ENCODE results near the gene PALMD. TPM values are rescaled to one million over a fixed set of nuclear protein-coding genes. Genes with fewer than 3 reads are reported as not detected.

PALMD gene
- total and polyA plus RNA-seq, 2 experiments from 2014 or later = 14.0 to 18.5 TPM

- Histone ChIP-seq H3K36me3 (replicated peaks; ENCODE audit: insufficient read depth, low read depth) (no peaks in the 10 kb centered on the region), H3K9me3 (ENCODE audit: low read depth) (no peaks in the 10 kb centered on the region), H3K27me3 (no peaks in the 10 kb centered on the region), H4K20me1 (ENCODE audit: insufficient read depth, poor library complexity, severe bottlenecking) (no peaks in the 10 kb centered on the region), H3K9me2 (replicated peaks; ENCODE audit: insufficient read depth) (no peaks in the 10 kb centered on the region), H3K27ac (no peak overlapping the region), H3K79me2 (no peaks in the 10 kb centered on the region), H3K4me2 (no peak overlapping the region), H3K4me3 (no peak overlapping the region), H2AFZ (no peak overlapping the region), H3K4me1 (ENCODE audit: insufficient read depth) (no peaks in the 10 kb centered on the region)
- WGBS (ENCODE audit: low lambda C conversion rate, missing lambda C conversion rate) = 87% methylated on average over 2 of the region's 2 CpGs
- TF ChIP-seq EZH2 (IDR thresholded peaks at IDR 0.05; ENCODE audit: borderline replicate concordance) (no peak), EZH2phosphoT487 (IDR thresholded peaks at IDR 0.05; ENCODE audit: low read depth, severe bottlenecking, unreplicated experiment) (no peak), CTCF (IDR thresholded peaks at IDR 0.05; ENCODE audit: poor library complexity) (no peak)
- DNase-seq (ENCODE audit: low spot score) = no peak
Observed at GRCh38 chr1:99663501-99663900, 17.6 kb downstream of the PALMD start.

GRCh38 chr1:99665212-99665611 is 19.3 kb downstream of the PALMD start:
- Histone ChIP-seq H2AFZ (no peak overlapping the region), H3K4me2 (no peak overlapping the region), H3K27ac (no peak overlapping the region), H3K27me3 (no peaks in the 10 kb centered on the region), H3K79me2 (no peaks in the 10 kb centered on the region), H3K36me3 (replicated peaks; ENCODE audit: insufficient read depth, low read depth) (no peaks in the 10 kb centered on the region), H3K9me3 (ENCODE audit: low read depth) (no peaks in the 10 kb centered on the region), H3K9me2 (replicated peaks; ENCODE audit: insufficient read depth) (no peaks in the 10 kb centered on the region), H3K4me1 (ENCODE audit: insufficient read depth) (no peaks in the 10 kb centered on the region), H3K4me3 (no peak overlapping the region), H4K20me1 (ENCODE audit: insufficient read depth, poor library complexity, severe bottlenecking) (no peaks in the 10 kb centered on the region)
- no peak for DNase-seq (ENCODE audit: low spot score)
- TF ChIP-seq EZH2phosphoT487 (IDR thresholded peaks at IDR 0.05; ENCODE audit: low read depth, severe bottlenecking, unreplicated experiment) = no peak
- TF ChIP-seq EZH2 (IDR thresholded peaks at IDR 0.05; ENCODE audit: borderline replicate concordance) = no peak
- TF ChIP-seq CTCF (IDR thresholded peaks at IDR 0.05; ENCODE audit: poor library complexity) = no peak
- 74% methylated on average over 1 of the region's 1 CpG for WGBS (ENCODE audit: low lambda C conversion rate, missing lambda C conversion rate)

GRCh38 chr1:99669376-99669775 is 23.5 kb downstream of the PALMD start:
- no peaks in the 10 kb centered on the region for H3K9me2 ChIP-seq (replicated peaks; ENCODE audit: insufficient read depth)
- DNase-seq (ENCODE audit: low spot score) = no peak
- no peaks in the 10 kb centered on the region for H3K27me3 ChIP-seq
- no peaks in the 10 kb centered on the region for H3K79me2 ChIP-seq
- H3K9me3 ChIP-seq (ENCODE audit: low read depth) = no peaks in the 10 kb centered on the region
- 43% methylated on average over 4 of the region's 4 CpGs for WGBS (ENCODE audit: low lambda C conversion rate, missing lambda C conversion rate)
- H3K4me3 ChIP-seq = no peak overlapping the region
- H3K27ac ChIP-seq = no peak overlapping the region
- TF ChIP-seq EZH2 (IDR thresholded peaks at IDR 0.05; ENCODE audit: borderline replicate concordance) (no peak), CTCF (IDR thresholded peaks at IDR 0.05; ENCODE audit: poor library complexity) (no peak), EZH2phosphoT487 (IDR thresholded peaks at IDR 0.05; ENCODE audit: low read depth, severe bottlenecking, unreplicated experiment) (no peak)
- no peak overlapping the region for H2AFZ ChIP-seq
- no peaks in the 10 kb centered on the region for H3K36me3 ChIP-seq (replicated peaks; ENCODE audit: insufficient read depth, low read depth)
- H4K20me1 ChIP-seq (ENCODE audit: insufficient read depth, poor library complexity, severe bottlenecking) = no peaks in the 10 kb centered on the region
- no peak overlapping the region for H3K4me2 ChIP-seq
- H3K4me1 ChIP-seq (ENCODE audit: insufficient read depth) = peaks cover 4% of the 10 kb centered on the region

DNA sequence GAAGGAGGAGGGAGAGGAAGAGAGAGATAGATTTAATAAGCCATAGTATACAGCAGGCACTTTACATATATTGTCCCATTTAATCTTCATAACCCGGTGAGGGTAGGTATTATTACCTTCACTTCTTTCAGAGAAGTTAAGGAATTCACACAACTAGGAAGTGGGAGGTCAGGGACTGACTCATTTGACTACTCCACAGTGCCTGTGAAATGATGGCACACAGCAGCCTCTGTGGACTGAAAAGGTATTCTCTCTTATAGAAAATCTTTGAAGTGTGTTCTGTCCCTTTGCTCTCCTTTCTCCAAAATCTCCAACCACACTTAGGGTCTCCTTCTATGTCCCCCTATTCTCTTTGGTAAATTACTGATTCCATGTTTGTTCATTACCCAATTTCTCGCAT is 23.9 kb downstream of the PALMD start:
- Histone ChIP-seq H3K36me3 (replicated peaks; ENCODE audit: insufficient read depth, low read depth) (no peaks in the 10 kb centered on the region), H3K9me3 (ENCODE audit: low read depth) (no peaks in the 10 kb centered on the region), H3K9me2 (replicated peaks; ENCODE audit: insufficient read depth) (no peaks in the 10 kb centered on the region), H4K20me1 (ENCODE audit: insufficient read depth, poor library complexity, severe bottlenecking) (no peaks in the 10 kb centered on the region), H3K4me3 (no peak overlapping the region), H3K4me2 (no peak overlapping the region), H3K27ac (no peak overlapping the region), H2AFZ (no peak overlapping the region), H3K4me1 (ENCODE audit: insufficient read depth) (peaks cover 4% of the 10 kb centered on the region), H3K27me3 (no peaks in the 10 kb centered on the region), H3K79me2 (no peaks in the 10 kb centered on the region)
- no peak for TF ChIP-seq EZH2 (IDR thresholded peaks at IDR 0.05; ENCODE audit: borderline replicate concordance)
- no peak for TF ChIP-seq CTCF (IDR thresholded peaks at IDR 0.05; ENCODE audit: poor library complexity)
- TF ChIP-seq EZH2phosphoT487 (IDR thresholded peaks at IDR 0.05; ENCODE audit: low read depth, severe bottlenecking, unreplicated experiment) = no peak
- no peak for DNase-seq (ENCODE audit: low spot score)
- 89% methylated on average over 2 of the region's 2 CpGs for WGBS (ENCODE audit: low lambda C conversion rate, missing lambda C conversion rate)

Data from hepatocyte (in vitro differentiated cells).